Activated naive CD4-positive, alpha-beta T cell (primary cell): ENCODE measurements around the gene CALML3.

Source experiments
- DNase-seq, 4 experiments: peaks; one replicate each; lab custom pipeline; 2025; lab: John Stamatoyannopoulos, UW

Gene CALML3

GRCh38 chr10:5506751-5507648 lies 17.8 kb upstream of the CALML3 start:
- no peak for DNase-seq

DNA sequence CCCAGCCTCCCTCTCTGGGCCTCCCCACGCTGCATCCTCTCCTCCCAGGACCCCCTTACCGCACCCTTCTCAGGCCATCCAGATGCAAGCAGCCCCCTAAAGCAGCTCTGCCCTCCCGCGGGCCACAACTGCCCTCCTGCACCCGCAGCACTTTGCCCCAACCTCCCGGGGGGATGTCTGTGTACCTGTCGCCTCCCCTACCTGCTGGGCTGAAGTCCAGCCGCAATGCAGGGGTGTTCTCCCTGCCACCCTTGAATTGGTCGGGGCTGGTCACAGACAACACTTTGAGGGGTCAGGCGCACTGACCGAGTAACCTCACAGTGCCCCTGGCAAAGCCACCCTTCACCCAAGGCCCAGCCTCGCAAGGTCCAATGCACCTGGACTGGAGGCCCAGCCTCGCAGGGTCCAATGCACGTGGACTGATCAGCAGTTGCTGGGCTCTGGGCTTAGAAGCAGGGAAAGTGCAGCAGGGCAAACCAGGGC lies 17.1 kb upstream of the CALML3 start:
- DNase-seq = no peak

DNA sequence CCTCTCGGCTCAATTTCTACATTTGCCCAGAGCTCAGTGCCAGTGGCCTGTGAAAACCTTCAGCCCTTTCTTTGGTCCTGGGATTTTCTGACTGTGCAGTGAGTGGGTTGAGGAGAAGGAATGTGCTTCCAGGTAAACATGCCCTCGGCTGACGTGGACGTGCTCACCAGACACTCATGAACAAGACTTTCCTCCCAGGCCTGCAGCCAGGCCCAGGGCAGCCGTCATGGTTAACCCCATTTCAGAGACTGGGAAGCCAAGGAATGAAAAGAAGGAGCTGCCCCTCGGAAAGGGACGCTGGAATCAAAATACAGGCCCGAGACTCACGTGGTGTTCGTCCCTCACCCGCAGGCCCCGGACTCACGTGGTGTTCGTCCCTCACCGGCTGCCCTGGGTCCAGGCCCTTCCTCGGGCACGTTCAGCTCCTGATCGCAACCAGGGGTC lies 16.6 kb upstream of the CALML3 start:
- DNase-seq = no peak

- DNase-seq = no peak
Measured at GRCh38 chr10:5508786-5509185, 16.0 kb upstream of the CALML3 start.

GRCh38 chr10:5509236-5509635 lies 15.5 kb upstream of the CALML3 start:
- no peak for DNase-seq

GRCh38 chr10:5509691-5510090 lies 15.1 kb upstream of the CALML3 start:
- no peak for DNase-seq

DNA sequence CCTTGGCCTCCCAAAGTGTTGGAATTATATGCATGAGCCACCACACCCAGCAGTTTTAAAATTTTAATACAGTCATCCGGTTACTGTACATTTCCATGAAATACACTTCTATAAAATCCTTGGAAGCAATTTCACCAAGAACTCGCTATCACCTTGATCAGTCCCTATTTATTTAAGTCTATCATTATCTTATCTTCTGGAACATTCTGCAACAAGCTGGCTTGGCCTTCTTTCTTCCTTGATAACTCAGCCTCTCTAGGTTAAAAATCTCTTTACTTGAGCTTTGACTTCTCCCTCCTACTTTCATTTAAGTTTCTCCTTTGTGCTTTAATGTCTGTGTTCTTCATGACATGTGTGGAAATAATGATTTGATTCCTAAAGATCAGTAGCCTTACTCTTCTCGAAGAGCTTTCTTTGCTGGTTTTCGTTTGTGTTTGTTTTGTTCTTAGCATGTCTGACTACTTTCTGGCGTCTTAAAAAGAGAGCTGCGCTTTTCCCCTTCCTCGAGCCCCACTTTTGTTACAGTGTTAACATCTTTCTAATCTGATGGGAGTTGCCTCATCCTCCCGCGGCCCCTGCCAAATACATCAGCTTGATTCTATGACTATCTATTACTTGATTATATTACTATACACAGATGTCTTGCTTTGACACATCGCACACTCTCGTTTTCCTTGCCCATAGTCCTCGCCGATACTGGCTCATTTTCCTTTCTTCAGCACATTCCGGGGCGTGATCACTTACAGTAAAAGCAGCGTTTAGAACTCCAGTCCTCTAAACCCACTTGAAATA lies 14.3 kb upstream of the CALML3 start:
- DNase-seq = no peak

DNA sequence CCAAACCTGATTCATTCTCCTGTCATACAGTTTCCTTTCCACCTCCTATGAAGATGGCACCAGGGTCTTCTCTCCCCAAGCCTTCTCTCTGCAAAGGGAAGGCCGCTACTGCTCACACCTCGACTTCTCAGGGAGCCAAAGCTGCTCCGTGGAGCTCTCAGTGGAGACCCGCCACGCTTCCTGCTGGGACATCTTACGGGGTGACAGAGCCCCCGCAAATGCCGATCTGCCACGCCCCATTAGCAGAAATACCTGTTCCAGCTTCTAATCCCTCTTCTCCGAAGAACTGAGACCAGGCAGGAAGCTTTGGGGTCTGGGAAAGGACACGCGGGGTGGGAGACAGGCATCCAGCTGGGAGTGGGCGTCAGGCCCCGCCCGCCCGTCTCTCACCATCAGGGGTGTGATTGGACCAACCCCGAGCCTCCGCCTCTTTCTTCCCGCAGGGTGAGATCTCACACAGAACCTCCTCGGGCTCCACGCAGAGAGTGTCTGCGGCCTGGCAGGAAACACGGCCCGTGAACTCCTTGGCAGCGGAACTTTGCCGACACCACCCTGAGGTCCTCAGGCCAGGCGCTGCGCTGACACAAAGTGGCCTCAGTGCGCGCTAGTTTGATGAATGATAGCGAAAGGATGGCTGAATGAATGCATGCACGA lies 13.4 kb upstream of the CALML3 start:
- no peak for DNase-seq

- DNase-seq = no peak
Measured at GRCh38 chr10:5511885-5512280, 12.9 kb upstream of the CALML3 start.

GRCh38 chr10:5512331-5512730 lies 12.4 kb upstream of the CALML3 start:
- DNase-seq = no peak

GRCh38 chr10:5512881-5513612 lies 11.7 kb upstream of the CALML3 start:
- no peak for DNase-seq

- no peak for DNase-seq
Measured at GRCh38 chr10:5514226-5514850, 10.4 kb upstream of the CALML3 start.

DNA sequence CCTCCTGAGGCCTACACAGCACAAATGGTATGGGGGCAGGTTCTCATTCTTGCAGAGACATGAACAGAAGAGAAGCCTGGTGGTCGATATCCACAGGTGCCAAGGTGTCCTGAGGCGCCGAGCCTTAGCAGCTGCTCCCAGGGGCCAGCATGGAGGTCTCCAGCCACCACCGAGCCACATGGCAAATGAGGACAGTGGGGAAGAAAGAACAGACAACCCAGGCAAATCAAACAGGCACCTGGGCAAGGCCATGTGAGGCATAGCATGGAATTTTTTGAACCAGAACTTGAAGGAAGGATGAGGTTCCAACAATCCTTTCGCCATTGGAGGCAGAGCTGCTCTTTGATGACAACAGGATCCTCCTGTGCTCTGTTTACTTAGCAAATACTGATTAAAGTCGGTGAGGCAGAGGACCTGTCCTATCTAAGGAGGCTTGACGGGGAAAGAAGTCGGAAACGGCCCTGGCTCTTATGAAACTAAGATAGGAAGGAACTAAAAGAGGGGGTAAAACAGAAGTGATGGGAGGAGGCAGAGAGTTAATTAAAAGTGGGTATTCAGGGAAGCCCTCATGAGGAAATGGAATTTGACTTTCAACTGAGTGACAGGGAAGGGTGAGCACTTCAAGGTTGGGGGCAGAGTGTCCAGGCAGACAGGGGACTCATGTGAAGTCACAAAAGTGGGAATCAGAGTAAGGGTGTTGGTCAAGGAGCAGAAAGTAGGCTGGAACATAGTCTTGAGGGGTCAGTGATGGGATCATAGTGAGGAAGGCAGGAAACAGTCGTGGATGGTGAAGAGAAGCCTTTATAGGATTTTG lies 8.6 kb upstream of the CALML3 start:
- DNase-seq = no peak

- DNase-seq = no peak
Measured at GRCh38 chr10:5517546-5517945, 7.2 kb upstream of the CALML3 start.

- DNase-seq = no peak
Measured at GRCh38 chr10:5518143-5518542, 6.6 kb upstream of the CALML3 start.

- DNase-seq = no peak
Measured at GRCh38 chr10:5519054-5519453, 5.7 kb upstream of the CALML3 start.

DNA sequence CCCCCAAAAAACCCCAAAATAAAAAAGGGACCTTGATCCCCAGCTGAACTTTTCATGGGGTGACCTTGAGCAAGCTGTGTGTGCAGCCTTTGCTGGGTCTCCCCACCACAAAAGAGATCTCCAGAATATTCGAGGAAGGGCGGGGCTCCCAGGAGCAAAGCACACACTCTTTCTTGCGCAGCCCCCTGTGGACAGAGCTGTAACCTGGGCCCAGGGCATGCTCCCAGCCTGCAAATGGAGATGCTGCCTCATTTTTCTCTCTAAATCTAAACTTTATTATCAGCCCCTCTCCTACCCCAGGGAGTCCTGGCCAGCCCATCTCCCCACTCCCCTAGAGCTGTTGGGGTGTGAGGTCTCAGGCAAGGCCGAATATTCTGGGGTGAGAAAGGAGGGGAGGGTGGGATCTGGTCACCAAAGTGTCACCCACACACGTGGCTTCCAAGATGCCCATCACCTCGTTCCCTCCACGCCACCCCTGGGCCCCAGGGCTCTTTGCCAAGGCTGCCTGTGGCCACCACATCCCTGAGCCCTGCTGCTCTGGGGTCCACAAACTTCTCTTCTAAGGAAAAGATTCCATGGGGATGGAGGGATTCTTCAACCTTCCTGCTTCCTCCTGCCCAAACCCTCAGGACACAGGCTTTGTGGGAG lies 1.7 kb upstream of the CALML3 start:
- no peak for DNase-seq

- DNase-seq = no peak
Measured at GRCh38 chr10:5523796-5524574, 776 bp upstream of the CALML3 start.
